ENCODE data around the gene PHACTR1. TPM values are rescaled to one million over a fixed set of nuclear protein-coding genes. Genes with fewer than 3 reads are reported as not detected.

The PHACTR1 gene
- total and polyA plus RNA-seq, 7 donors: 0.04 to 3.0 (median 0.85) TPM

DNA sequence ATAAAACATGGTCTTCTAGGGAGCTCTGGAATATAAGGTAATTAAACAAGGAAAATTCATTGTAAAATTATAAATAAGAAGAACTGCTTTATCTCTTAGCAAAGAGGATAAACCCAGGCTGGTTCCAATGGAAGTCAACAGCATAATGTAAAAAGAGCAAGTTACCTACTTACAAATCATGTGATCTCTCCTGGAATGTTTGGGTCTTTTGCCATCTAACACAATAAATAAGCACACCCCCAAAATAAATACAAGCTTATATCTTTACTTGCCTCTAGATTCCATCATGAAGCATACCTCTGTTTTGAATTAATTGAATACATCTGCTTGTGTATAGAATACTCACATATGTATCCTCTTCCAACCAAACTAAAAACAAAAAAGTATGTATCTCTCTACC, 2.5 kb upstream of the PHACTR1 start:
- no peaks in the 10 kb centered on the region for H3K9me3 ChIP-seq
- ATAC-seq: no peak
- no peak overlapping the region for H3K4me3 ChIP-seq
- no peaks in the 10 kb centered on the region for H3K36me3 ChIP-seq (ENCODE audit: insufficient read depth in 1 of 2, low read depth in 1 of 2)
- H3K27ac ChIP-seq: no peak overlapping the region
- TF ChIP-seq, protein P1, sequence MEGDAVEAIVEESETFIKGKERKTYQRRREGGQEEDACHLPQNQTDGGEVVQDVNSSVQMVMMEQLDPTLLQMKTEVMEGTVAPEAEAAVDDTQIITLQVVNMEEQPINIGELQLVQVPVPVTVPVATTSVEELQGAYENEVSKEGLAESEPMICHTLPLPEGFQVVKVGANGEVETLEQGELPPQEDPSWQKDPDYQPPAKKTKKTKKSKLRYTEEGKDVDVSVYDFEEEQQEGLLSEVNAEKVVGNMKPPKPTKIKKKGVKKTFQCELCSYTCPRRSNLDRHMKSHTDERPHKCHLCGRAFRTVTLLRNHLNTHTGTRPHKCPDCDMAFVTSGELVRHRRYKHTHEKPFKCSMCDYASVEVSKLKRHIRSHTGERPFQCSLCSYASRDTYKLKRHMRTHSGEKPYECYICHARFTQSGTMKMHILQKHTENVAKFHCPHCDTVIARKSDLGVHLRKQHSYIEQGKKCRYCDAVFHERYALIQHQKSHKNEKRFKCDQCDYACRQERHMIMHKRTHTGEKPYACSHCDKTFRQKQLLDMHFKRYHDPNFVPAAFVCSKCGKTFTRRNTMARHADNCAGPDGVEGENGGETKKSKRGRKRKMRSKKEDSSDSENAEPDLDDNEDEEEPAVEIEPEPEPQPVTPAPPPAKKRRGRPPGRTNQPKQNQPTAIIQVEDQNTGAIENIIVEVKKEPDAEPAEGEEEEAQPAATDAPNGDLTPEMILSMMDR (IDR thresholded peaks at IDR 0.05): no peak
- no peak for DNase-seq
- no peaks in the 10 kb centered on the region for H3K27me3 ChIP-seq (ENCODE audit: insufficient read depth in 3 of 3, low read length in 2 of 3)
- H3K4me1 ChIP-seq: no peaks in the 10 kb centered on the region
- intact Hi-C loops (cut with DNase I): no loop called here

DNA sequence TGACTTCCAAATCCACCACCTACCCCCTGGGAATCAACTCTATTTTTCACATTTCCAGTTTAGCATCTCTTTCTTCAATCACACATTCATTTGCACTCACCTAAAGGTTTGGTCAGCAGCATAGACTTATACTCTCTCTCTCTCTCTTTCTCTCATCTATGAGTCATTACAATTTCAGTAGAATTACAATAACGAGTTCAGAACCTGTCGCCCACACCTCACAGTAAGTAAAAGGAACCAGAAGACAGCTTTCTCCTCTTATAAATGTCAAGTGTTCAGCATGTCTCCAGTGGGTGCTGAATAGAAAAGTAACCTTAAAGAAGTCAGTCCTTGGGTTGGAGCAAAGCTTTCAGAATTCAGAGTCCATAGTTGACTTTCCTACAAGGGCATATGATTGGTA, 1.1 kb upstream of the PHACTR1 start:
- Histone ChIP-seq H3K4me3 (no peak overlapping the region), H3K36me3 (ENCODE audit: insufficient read depth in 1 of 2, low read depth in 1 of 2) (no peaks in the 10 kb centered on the region), H3K9me3 (no peaks in the 10 kb centered on the region), H3K27me3 (ENCODE audit: insufficient read depth in 3 of 3, low read length in 2 of 3) (no peaks in the 10 kb centered on the region), H3K27ac (no peak overlapping the region), H3K4me1 (no peaks in the 10 kb centered on the region)
- intact Hi-C loops (cut with DNase I): no loop called here
- WGBS, 3 donors: 87 to 90% (median 88%) methylated on average over 2 of the region's 2 CpGs
- ATAC-seq (no peak), DNase-seq (no peak)
- TF ChIP-seq, protein P1 (IDR thresholded peaks at IDR 0.05): no peak

GRCh38 chr6:12717356-12717755, 789 bp downstream of the PHACTR1 start:
- DNase-seq (no peak), ATAC-seq (no peak)
- no peaks in the 10 kb centered on the region for H3K4me1 ChIP-seq
- no peaks in the 10 kb centered on the region for H3K36me3 ChIP-seq (ENCODE audit: insufficient read depth in 1 of 2, low read depth in 1 of 2)
- intact Hi-C loops (cut with DNase I): no loop called here
- H3K9me3 ChIP-seq: no peaks in the 10 kb centered on the region
- no peaks in the 10 kb centered on the region for H3K27me3 ChIP-seq (ENCODE audit: insufficient read depth in 3 of 3, low read length in 2 of 3)
- no peak overlapping the region for H3K4me3 ChIP-seq
- TF ChIP-seq, protein P1 (IDR thresholded peaks at IDR 0.05): no peak
- H3K27ac ChIP-seq: no peak overlapping the region
- 58 to 68% (median 65%) methylated on average over 9 of the region's 9 CpGs for WGBS, 3 donors

- no peak for ATAC-seq
- TF ChIP-seq, protein P1 (IDR thresholded peaks at IDR 0.05): no peak
- H3K4me1 ChIP-seq: no peaks in the 10 kb centered on the region
- no peak overlapping the region for H3K27ac ChIP-seq
- intact Hi-C loops (cut with DNase I): no loop called here
- H3K4me3 ChIP-seq: no peak overlapping the region
- no peaks in the 10 kb centered on the region for H3K9me3 ChIP-seq
- no peaks in the 10 kb centered on the region for H3K36me3 ChIP-seq (ENCODE audit: insufficient read depth in 1 of 2, low read depth in 1 of 2)
- DNase-seq: no peak
- WGBS, 3 donors: 19 to 29% (median 21%) methylated on average over 9 of the region's 9 CpGs
- no peaks in the 10 kb centered on the region for H3K27me3 ChIP-seq (ENCODE audit: insufficient read depth in 3 of 3, low read length in 2 of 3)
Observed at GRCh38 chr6:12718015-12718414, 1.4 kb downstream of the PHACTR1 start.

- intact Hi-C loops (cut with DNase I): no loop called here
Observed at GRCh38 chr6:12719017-12719416, 2.5 kb downstream of the PHACTR1 start.

More at GRCh38 chr6:12719017-12719416, 2.5 kb downstream of the PHACTR1 start:
- H3K36me3 ChIP-seq (ENCODE audit: insufficient read depth in 1 of 2, low read depth in 1 of 2): no peaks in the 10 kb centered on the region
- H3K27ac ChIP-seq: no peak overlapping the region
- WGBS, 3 donors: 62 to 72% (median 71%) methylated on average over 3 of the region's 3 CpGs
- H3K4me1 ChIP-seq: no peaks in the 10 kb centered on the region
- no peaks in the 10 kb centered on the region for H3K9me3 ChIP-seq
- no peak for DNase-seq
- H3K4me3 ChIP-seq: no peak overlapping the region
- no peak for ATAC-seq
- H3K27me3 ChIP-seq (ENCODE audit: insufficient read depth in 3 of 3, low read length in 2 of 3): no peaks in the 10 kb centered on the region
- TF ChIP-seq, protein P1 (IDR thresholded peaks at IDR 0.05): no peak
